ENCODE results near the gene FEN1.

Gene FEN1

GRCh38 chr11:61756452-61757212, 36.1 kb upstream of the FEN1 start:
- peak in 5 of 56 donors; percentile 23 to 61 (median 46) for DNase-seq

GRCh38 chr11:61757213-61757862, 35.4 kb upstream of the FEN1 start:
- DNase-seq: peak in 26 of 56 donors; percentile 7 to 71 (median 37)

- peak in 53 of 56 donors; percentile 47 to 94 (median 84) for DNase-seq
Measured at GRCh38 chr11:61760946-61761345, 31.8 kb upstream of the FEN1 start.

GRCh38 chr11:61761440-61762222, 31.1 kb upstream of the FEN1 start:
- peak in 6 of 56 donors; percentile 21 to 67 (median 56) for DNase-seq

DNA sequence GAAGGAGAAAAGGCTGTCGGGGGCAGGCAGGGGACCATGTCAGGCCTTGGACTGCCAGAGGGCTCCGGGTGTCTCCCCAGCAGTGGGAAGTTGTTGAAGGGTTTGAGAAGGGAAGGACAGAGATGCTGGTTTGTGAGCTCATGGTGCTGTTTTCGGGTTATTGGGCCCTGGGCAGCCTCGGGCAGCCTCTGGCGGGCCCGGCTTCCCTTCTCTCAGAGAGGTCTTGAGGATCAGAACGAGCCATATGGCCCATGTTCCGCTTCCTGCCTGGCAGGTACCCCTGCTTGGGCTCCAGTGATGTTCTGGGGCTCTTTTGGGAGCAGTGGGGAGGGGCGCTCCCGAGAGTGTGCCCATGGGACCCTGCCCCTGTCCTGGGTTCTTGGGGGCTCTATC, 30.5 kb upstream of the FEN1 start:
- DNase-seq: no peak

DNA sequence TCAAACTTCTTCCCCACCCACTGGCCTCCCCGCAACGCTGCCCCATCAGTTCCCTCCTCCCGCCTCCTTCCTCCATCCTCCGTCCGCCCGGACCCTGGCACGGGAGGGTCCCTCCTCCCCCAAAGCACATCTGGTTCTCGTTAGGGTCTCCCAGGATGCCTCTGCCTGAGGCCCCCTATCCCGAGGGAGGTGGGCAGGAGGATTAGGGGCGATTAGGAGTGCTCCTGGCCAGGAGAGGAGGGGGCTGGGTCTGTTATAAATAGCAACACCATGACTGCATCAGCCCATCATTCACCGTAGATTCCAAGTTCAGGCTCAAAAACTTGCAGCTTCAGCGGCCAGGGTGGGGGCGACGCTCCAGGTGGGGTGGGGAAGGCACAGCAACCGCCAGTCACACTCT, 29.9 kb upstream of the FEN1 start:
- no peak for DNase-seq

- DNase-seq: no peak
Measured at GRCh38 chr11:61763930-61764605, 28.6 kb upstream of the FEN1 start.

DNA sequence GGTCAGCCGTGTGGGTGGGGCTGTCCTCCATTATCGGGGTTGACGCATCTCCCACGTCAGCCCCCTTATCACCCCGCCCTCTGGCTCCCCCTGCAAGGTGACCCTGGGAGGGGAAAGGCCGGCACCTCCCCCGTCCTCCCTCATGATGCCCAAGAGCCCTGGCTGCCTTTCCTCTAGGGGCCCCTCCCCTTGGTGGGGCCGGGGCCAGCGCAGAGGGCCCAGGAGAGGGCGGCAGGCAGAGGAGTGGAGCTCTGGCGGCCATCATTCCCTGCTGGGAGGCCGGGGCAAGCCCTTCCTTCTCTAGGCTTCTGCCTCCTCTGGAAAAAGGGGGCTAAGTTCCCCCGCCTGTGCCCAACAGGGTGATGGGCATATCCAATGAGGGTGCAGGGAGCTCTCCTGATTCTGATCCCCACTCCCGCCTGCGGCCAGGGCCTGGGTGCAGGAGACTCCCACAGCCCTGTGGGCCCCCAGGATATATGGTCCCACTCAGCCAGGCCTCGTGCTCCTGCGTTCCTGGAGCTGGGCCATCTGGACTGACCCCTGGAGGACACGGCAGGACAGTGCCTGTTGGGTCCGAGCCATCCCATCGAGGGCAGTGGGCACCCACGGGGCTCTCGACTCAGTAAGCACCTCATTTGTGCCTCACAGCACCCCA, 28.0 kb upstream of the FEN1 start:
- DNase-seq: no peak

GRCh38 chr11:61765550-61766253, 27.0 kb upstream of the FEN1 start:
- DNase-seq: no peak

GRCh38 chr11:61766353-61766841, 26.3 kb upstream of the FEN1 start:
- DNase-seq: peak in 1 of 56 donors; percentile 19

GRCh38 chr11:61768376-61769076, 24.2 kb upstream of the FEN1 start:
- no peak for DNase-seq

GRCh38 chr11:61769169-61769920, 23.4 kb upstream of the FEN1 start:
- DNase-seq: no peak

- DNase-seq: peak in 1 of 56 donors; percentile 50
Measured at GRCh38 chr11:61769946-61770683, 22.6 kb upstream of the FEN1 start.

GRCh38 chr11:61771195-61771894, 21.4 kb upstream of the FEN1 start:
- no peak for DNase-seq

- no peak for DNase-seq
Measured at GRCh38 chr11:61771985-61772455, 20.7 kb upstream of the FEN1 start.

DNA sequence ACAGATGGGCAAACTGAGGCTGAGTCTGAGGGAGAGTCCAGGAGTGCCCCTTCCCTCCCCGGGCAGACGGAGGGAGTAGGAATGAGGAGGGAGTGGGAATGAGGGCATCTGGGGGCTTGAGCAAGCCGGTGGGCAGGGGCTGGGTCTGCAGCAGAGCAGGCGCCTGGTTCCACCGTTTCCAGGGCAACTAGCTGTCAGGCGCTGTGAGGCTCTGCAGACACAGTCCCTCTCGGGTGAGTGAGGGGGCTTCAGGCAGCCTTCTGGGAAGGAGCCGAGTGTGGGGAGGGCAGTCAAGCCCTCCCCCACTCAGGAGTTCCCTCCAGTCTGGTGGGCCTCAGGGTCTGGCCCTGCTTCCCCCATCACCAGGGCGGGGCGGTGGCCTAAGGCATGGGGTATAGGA, 19.4 kb upstream of the FEN1 start:
- DNase-seq: no peak

DNA sequence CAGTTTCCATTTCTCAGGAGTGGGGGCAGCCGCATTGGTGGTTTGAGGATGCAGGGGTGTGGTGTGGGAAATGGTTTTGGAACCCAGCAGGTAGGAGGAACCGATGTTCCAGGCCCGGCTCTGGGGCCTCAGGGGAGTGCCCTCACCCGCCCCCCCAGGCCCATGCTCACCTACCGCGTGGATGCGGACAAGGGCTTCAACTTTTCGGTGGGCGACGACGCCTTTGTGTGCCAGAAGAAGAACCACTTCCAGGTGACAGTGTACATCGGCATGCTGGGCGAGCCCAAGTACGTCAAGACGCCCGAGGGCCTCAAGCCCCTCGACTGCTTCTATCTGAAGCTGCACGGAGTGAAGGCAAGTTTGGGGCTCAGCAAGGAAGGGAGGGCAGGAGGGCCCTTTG, 18.9 kb upstream of the FEN1 start:
- no peak for DNase-seq
